Central memory CD8-positive, alpha-beta T cell (primary cell): ENCODE data around the gene BHLHA9.

Source experiments
- ATAC-seq: fragments of 150-1000 bp; cut with Tn5 transposase; replicated peaks from 2 replicates; pipeline ENCODE4 v1.10.0; 2022; ENCODE audit warnings: mild to moderate bottlenecking, moderate FRiP score, moderate number of reproducible peaks; ENCODE audit not compliant: poor library complexity, severe bottlenecking; ENCODE audit errors: extremely low read depth
- DNase-seq, 2 donors: peaks; one replicate each; pipeline ENCODE4 v3.0.0; 2021; ENCODE audit warnings: low spot score in 2 of 2
- H3K27ac Mint-ChIP-seq: one replicate; pipeline ENCODE4 v1.8.0; 2022; ENCODE audit warnings: low read depth, mild to moderate bottlenecking, moderate library complexity, mixed read lengths
- H3K27me3 Mint-ChIP-seq: one replicate; pipeline ENCODE4 v1.8.0; 2022; ENCODE audit warnings: mixed read lengths
- H3K36me3 Mint-ChIP-seq: one replicate; pipeline ENCODE4 v1.8.0; 2022; ENCODE audit warnings: mild to moderate bottlenecking, moderate library complexity, mixed read lengths; ENCODE audit not compliant: insufficient read depth
- H3K4me1 Mint-ChIP-seq: one replicate; pipeline ENCODE4 v1.8.0; 2022; ENCODE audit warnings: mixed read lengths
- H3K4me3 Mint-ChIP-seq: one replicate; pipeline ENCODE4 v1.8.0; 2022; ENCODE audit warnings: mild to moderate bottlenecking, moderate library complexity, mixed read lengths
- H3K9me3 Mint-ChIP-seq: one replicate; pipeline ENCODE4 v1.8.0; 2022; ENCODE audit warnings: mixed read lengths

BHLHA9 gene

DNA sequence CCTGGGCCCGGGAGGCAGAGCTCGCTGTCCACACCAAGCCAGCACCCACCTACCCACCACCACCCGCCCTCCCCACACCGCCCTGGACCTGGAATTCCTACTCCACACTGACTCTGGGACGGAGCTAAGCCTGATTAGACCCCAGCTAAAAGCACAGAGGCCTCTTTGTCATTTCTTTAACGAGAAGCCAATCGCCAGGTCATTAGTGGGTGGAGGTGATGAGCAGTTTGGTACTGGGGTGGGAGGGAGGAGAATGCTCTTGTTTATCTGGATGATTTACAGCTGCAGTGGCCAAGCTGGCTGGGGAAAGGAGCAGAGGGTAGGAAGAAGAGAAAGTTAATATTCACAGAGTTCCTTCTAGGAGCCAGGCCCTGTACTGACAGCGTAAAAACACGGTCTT lies 6.0 kb upstream of the BHLHA9 start:
- Mint-ChIP-seq H3K9me3 (no peaks in the 10 kb centered on the region), H3K4me3 (no peak overlapping the region), H3K4me1 (peaks cover 14% of the 10 kb centered on the region), H3K27me3 (no peaks in the 10 kb centered on the region), H3K27ac (no peak overlapping the region), H3K36me3 (peaks cover 4% of the 10 kb centered on the region)
- DNase-seq (no peak), ATAC-seq (no peak)

DNA sequence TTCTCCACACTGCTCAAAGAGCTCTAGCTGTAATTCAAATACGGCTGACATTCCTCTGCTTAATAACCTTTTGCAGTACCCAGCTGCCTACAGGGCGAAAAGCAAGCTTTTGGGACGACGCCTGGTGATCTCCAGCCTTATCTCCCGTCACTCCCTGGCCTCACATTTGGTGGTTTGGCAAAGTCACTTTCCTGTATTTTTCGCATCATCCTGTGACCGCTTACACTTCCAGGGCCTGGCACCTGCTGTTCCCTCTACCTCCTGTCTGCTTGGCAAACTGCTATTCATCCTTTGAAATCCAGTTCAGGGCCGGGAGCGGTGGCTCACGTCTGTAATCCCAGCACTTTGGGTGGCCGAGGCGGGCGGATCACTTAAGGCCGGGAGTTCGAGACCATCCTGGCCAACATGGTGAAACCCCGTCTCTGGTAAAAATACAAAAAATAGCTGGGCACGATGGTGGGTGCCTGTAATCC lies 2.7 kb upstream of the BHLHA9 start:
- ATAC-seq (no peak), DNase-seq (no peak)
- H3K27ac Mint-ChIP-seq, result peak overlapping the region; percentile 81
- peaks cover 2% of the 10 kb centered on the region for H3K36me3 Mint-ChIP-seq
- H3K27me3 Mint-ChIP-seq, result peaks cover 6% of the 10 kb centered on the region
- peak overlapping the region; percentile 87 for H3K4me3 Mint-ChIP-seq
- H3K9me3 Mint-ChIP-seq, result no peaks in the 10 kb centered on the region
- H3K4me1 Mint-ChIP-seq, result peaks cover 6% of the 10 kb centered on the region

DNA sequence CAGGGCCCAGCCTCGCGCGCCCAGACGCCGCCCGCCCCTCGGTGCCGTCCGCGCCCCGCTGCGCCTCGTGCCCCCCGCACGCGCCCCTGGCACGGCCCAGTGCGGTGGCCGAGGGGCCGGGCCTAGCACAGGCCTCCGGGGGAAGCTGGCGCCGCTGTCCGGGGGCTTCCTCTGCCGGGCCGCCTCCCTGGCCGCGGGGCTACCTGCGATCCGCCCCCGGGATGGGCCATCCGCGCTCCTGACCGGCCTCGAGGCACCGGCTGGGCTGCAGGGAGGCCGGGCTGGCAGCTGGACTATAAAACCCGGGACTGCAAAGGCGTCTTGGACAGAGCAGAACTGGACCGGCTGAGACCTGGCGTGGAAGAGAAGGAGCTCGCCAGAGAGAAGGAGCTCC lies 783 bp downstream of the BHLHA9 start:
- Mint-ChIP-seq H3K27me3 (peaks cover 19% of the 10 kb centered on the region), H3K4me3 (no peak overlapping the region), H3K36me3 (peaks cover 3% of the 10 kb centered on the region), H3K4me1 (peaks cover 17% of the 10 kb centered on the region), H3K27ac (no peak overlapping the region), H3K9me3 (no peaks in the 10 kb centered on the region)
- ATAC-seq (no peak), DNase-seq (no peak)

DNA sequence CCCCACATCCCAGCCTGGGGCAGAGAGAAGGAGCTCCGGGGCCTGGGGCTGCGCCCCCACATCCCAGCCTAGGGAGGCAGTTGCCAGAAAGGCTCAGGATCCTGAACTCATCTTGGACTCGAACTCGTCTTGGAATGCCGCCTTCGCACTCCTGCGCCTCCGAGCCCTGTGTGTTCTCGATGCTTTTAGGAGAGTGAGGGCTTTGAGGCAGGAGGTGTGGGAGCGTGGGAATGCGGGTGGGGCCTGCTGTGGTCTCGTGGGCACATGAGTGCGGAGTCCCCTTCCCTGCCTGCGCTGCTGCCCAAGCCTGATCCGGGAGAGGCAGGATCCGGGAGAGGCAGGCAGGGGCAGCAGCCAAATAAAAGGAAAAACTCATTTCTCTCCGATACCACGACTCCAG lies 1.2 kb downstream of the BHLHA9 start:
- Mint-ChIP-seq H3K27me3 (peaks cover 20% of the 10 kb centered on the region), H3K9me3 (no peaks in the 10 kb centered on the region), H3K27ac (no peak overlapping the region), H3K4me3 (no peak overlapping the region), H3K36me3 (peaks cover 4% of the 10 kb centered on the region), H3K4me1 (peaks cover 20% of the 10 kb centered on the region)
- DNase-seq (no peak), ATAC-seq (no peak)

DNA sequence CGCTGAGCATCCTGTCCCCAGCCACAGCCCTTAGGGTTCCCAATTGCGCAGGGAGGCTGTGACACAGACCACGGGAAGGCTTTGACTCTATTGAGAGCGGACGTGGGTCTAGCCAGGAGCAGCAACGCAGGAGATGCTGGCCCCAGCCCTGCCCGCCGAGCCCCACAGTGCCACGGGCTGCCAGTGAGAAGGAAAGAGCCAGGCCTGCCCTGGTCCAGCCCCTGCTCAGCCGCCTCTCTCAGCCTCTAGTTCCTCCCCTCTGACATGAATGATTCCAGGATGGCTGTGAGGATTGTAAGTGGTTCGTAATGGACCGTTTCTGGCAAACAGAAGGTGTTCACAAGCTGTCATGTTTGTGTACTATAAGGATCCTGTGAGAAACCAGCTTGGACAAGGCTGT lies 2.5 kb downstream of the BHLHA9 start:
- H3K9me3 Mint-ChIP-seq, result no peaks in the 10 kb centered on the region
- peaks cover 4% of the 10 kb centered on the region for H3K36me3 Mint-ChIP-seq
- ATAC-seq (no peak), DNase-seq (no peak)
- peaks cover 20% of the 10 kb centered on the region for H3K27me3 Mint-ChIP-seq
- peaks cover 15% of the 10 kb centered on the region for H3K4me1 Mint-ChIP-seq
- no peak overlapping the region for H3K27ac Mint-ChIP-seq
- no peak overlapping the region for H3K4me3 Mint-ChIP-seq

DNA sequence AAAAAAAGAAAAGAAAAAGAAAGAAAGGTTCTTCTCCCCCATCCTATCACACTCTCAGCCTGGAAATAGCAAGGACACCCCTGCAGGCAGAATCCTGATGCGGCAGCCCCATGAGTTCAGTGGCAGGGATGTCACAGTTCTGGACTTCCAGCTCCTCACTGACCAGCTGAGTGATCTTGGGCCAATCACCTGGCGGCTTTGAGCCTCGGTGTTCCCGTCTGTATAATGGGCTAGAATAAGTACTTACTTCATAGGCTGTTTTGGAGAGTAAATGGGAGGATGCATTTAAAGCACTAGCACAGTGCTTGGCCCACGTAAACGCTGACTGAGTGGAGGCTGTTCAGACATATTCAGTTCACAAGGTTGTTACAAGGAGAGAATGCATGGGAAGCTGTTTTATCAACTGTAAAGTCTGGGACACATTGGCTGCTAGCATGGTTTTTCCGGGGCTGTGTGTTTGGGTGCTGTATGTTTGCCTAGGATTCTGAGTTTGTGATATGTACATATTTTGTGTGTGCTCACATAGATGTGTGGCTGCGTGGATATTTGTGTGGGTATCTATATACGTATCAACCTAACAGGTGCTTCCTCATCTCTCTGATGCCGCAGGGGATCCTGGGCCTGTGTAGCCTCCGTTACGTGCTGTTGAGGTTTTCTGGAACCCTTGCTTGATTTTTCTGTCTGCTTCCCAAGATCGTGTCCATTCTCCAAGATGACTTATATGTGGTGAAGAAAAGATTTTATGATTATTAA lies 3.4 kb downstream of the BHLHA9 start:
- no peak overlapping the region for H3K27ac Mint-ChIP-seq
- no peaks in the 10 kb centered on the region for H3K9me3 Mint-ChIP-seq
- H3K27me3 Mint-ChIP-seq, result peaks cover 20% of the 10 kb centered on the region
- DNase-seq (no peak), ATAC-seq (no peak)
- H3K36me3 Mint-ChIP-seq, result peaks cover 3% of the 10 kb centered on the region
- no peak overlapping the region for H3K4me3 Mint-ChIP-seq
- peaks cover 15% of the 10 kb centered on the region for H3K4me1 Mint-ChIP-seq

DNA sequence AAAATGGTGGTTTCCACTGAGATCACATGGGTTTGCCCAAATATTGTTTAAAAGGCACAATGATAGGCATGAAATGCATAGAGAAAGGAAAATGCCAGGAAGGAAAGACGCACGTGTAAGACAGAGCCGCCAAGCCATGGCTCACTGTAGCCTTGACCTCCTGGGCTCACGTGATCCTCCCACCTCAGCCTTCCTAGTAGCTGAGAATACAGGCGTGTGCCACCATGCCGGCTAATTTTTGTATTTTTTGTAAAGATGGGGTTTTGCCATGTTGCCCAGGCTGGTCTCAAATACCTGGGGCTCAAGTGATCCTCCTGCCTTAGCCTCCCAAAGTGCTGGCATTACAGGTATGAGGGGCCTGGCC lies 4.0 kb downstream of the BHLHA9 start:
- Mint-ChIP-seq H3K27ac (no peak overlapping the region), H3K36me3 (peaks cover 1% of the 10 kb centered on the region), H3K4me3 (no peak overlapping the region), H3K27me3 (peaks cover 20% of the 10 kb centered on the region), H3K4me1 (peaks cover 15% of the 10 kb centered on the region), H3K9me3 (no peaks in the 10 kb centered on the region)
- DNase-seq (no peak), ATAC-seq (no peak)

DNA sequence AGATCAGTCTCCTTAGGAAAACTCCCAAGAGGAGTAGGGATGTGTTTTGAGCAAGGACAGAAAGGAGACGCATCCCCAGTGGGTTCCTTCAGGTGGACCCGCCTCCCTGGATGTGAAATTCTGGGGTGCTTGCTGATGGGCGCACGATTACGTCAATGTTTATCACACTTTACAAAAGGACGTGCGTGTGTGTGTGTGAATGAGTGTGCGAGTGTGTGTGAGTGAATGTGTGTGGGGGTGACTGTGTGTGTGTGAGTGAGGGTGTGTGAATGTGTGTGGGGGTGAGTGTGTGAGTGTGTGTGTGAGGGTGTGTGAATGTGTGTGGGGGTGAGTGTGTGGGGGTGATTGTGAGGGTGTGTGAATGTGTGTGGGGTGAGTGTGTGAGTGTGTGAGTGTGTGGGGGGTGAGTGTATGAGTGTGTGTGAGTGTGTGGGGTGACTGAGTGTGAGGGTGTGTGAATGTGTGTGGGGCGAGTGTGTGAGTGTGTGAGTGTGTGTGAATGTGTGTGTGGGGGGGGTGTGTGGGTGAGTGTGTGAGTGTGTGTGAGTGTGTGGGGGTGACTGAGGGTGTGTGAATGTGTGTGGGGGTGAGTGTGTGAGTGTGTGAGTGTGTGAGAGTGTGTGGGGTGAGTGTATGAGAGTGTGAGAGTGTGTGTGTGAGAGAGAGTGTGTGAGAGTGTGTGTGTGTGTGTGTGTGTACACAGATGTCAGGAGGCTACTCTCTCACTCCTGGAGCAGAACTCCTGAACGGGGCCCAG lies 5.1 kb downstream of the BHLHA9 start:
- Mint-ChIP-seq H3K27ac (no peak overlapping the region), H3K36me3 (peaks cover 1% of the 10 kb centered on the region)
- ATAC-seq, result no peak

DNA sequence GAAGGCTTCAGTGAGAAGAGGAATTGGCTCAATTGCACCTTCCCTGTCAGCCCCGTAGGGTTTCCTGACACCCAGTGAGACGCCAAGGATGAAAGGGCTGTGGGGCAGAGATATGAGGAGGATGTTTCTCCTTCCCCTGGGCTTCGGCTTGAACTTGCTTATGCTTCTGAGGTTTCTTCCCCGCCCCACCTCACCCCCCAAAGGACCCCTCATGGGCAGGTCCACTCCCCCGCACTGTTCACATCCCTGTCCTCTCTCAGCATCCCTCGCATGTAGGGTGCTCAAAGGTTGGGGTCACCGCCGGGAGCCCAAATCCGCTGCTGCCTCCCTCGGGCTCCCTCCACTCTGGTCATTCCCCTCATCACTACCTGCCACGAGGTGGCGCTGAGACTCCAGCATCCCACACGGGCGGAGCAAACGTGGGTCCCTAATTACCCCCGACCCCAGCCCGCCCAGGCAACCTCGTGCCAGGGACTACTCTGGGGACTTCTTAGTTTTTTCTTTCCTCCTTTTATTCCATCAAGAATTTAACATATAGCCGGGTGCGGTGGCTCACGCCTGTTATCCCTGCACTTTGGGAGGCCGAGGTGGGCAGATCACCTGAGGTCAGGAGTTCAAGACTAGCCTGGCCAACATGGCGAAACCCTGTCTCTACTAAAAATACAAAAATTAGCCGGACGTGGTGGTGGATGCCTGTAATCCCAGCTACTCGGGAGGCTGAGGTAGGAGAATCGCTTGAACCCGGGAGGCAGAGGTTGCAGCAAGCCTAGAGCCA lies 5.9 kb downstream of the BHLHA9 start:
- H3K36me3 Mint-ChIP-seq, result peaks cover 1% of the 10 kb centered on the region
- no peaks in the 10 kb centered on the region for H3K9me3 Mint-ChIP-seq
- H3K27ac Mint-ChIP-seq, result no peak overlapping the region
- peaks cover 15% of the 10 kb centered on the region for H3K4me1 Mint-ChIP-seq
- H3K27me3 Mint-ChIP-seq, result peaks cover 20% of the 10 kb centered on the region
- H3K4me3 Mint-ChIP-seq, result peak overlapping the region; percentile 29
- DNase-seq (peak; percentile 48 to 64), ATAC-seq (peak; percentile 78)

More for the DNA sequence above, 5.1 kb downstream of the BHLHA9 start:
- Mint-ChIP-seq H3K4me3 (no peak overlapping the region), H3K9me3 (no peaks in the 10 kb centered on the region), H3K27me3 (peaks cover 20% of the 10 kb centered on the region), H3K4me1 (peaks cover 15% of the 10 kb centered on the region)
- DNase-seq, result no peak

DNA sequence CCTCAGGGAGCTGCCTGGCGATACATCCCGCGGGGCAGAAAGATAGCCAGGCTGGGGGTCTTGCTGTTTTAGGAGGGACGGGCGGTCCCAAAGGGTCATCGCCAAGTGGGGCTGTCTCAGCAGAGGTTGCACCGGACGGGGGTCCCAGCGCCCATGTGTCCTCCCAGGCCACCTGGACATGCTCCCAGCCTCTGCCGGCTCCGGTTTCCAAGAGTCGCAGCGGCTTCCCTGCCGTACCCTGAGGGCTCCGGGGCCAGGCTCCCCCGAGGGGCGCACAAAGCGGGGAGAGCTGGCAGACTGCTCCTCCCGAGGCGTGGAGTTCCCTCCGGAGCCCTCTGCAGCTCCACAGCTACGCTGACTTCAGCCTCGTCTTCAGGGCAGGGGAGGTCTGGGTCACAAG lies 10.4 kb downstream of the BHLHA9 start:
- no peak for DNase-seq
- Mint-ChIP-seq H3K4me1 (peaks cover 7% of the 10 kb centered on the region), H3K9me3 (no peaks in the 10 kb centered on the region)

DNA sequence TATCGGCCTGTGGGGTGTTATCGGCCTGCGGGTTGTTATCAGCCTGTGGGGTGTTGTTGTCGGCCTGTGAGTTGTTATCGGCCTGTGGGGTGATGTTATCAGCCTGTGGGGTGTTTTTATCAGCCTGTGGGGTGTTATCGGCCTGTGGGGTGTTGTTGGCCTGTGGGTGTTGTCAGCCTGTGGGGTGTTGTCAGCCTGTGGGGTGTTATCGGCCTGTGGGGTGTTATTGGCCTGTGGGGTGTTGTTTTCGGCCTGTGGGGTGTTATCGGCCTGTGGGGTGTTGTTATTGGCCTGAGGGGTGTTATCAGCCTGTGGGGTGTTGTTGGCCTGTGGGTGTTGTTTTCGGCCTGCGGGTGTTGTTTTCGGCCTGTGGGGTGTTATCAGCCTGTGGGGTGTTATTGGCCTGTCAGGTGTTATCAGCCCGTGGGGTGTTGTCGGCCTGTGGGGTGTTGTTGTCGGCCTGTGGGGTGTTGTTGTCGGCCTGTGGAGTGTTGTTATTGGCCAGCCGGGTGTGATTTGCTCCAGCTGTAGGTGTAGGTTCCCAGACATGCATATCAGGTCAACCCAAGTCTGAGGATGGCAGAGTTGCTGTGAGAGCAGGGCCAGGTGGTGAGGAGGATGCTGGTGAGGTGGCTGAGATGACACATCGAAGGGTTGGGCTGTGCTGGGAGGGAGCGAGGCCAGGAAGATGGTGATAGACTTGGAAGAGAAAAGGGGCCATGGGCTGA lies 16.3 kb downstream of the BHLHA9 start:
- no peak for DNase-seq
- Mint-ChIP-seq H3K36me3 (peaks cover 1% of the 10 kb centered on the region), H3K4me1 (peaks cover 25% of the 10 kb centered on the region), H3K4me3 (no peak overlapping the region), H3K27me3 (no peaks in the 10 kb centered on the region), H3K9me3 (no peaks in the 10 kb centered on the region), H3K27ac (peak overlapping the region; percentile 47)
- ATAC-seq, result peak; percentile 28

More for the DNA sequence above, 10.4 kb downstream of the BHLHA9 start:
- Mint-ChIP-seq H3K4me3 (no peak overlapping the region), H3K27me3 (peaks cover 5% of the 10 kb centered on the region), H3K36me3 (peaks cover 3% of the 10 kb centered on the region), H3K27ac (no peak overlapping the region)
- ATAC-seq, result no peak

DNA sequence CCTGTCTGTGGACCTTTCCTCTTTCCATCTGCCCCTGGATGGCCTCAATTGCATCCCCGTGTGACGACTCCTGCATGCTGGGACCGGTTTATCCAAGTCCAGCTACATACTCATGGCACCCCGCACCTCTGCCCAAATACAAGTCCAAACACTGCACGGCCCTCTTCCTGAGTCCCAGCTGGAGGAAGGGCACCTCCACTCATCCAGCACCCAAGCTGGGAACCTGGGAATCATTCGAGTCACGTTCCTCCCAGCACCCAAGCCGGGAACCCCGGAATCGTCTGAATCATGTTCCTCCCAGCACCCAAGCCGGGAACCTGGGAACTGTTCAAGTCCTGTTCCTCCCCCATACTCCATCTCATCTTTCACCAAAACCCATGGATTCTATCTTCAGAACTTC lies 19.5 kb downstream of the BHLHA9 start:
- H3K9me3 Mint-ChIP-seq, result no peaks in the 10 kb centered on the region
- peaks cover 49% of the 10 kb centered on the region for H3K4me1 Mint-ChIP-seq
- ATAC-seq (no peak), DNase-seq (no peak)
- H3K4me3 Mint-ChIP-seq, result no peak overlapping the region
- H3K36me3 Mint-ChIP-seq, result peaks cover 14% of the 10 kb centered on the region
- H3K27ac Mint-ChIP-seq, result peak overlapping the region; percentile 49
- H3K27me3 Mint-ChIP-seq, result no peaks in the 10 kb centered on the region
